Activated T-helper 2 cell treated with anti-CD3 and anti-CD28 coated beads, Interferon-gamma antibody, Interleukin-2, Interleukin-4, amounts not matched to agents 10 μg/mL and 5 μg/mL and 100 μg/mL, durations not matched to agents 14 hours and 24 hours and 36 hours (primary cell): ENCODE data around the gene CALB2. TPM values are rescaled to one million over a fixed set of nuclear protein-coding genes. Genes with fewer than 3 reads are reported as not detected.
A peak's percentile ranks its signal among the peaks of the same experiment; 100 is the strongest.

Experiments
- DNase-seq: peaks from one replicate; pipeline ENCODE4 v3.0.0; 2021; ENCODE audit warnings: low spot score
- H3K27ac Mint-ChIP-seq: one replicate; pipeline ENCODE4 v1.8.0; 2021; ENCODE audit warnings: mixed read lengths
- H3K27me3 Mint-ChIP-seq: one replicate; pipeline ENCODE4 v1.8.0; 2021; ENCODE audit warnings: low read depth, mixed read lengths
- H3K36me3 Mint-ChIP-seq: one replicate; pipeline ENCODE4 v1.8.0; 2021; ENCODE audit warnings: low read depth, mixed read lengths
- H3K4me1 Mint-ChIP-seq: one replicate; pipeline ENCODE4 v1.8.0; 2021; ENCODE audit warnings: low read depth, mixed read lengths
- H3K4me3 Mint-ChIP-seq: one replicate; pipeline ENCODE4 v1.8.0; 2021; ENCODE audit warnings: low read depth, mild to moderate bottlenecking, moderate library complexity, mixed read lengths
- H3K9me3 Mint-ChIP-seq: one replicate; pipeline ENCODE4 v1.8.0; 2021; ENCODE audit warnings: mixed read lengths
- intact Hi-C: fragments of 100-400 bp; cut with micrococcal nuclease; formaldehyde crosslinking; loops from one replicate; pipeline ENCODE4 v1.15.1; 2023
- total RNA-seq: library from RNA; stranded (reverse); gene quantifications from 2 replicates; pipeline ENCODE4 v1.2.3, GENCODE V29; 2022

CALB2 gene
- total RNA-seq, 1 donor from 2014 or later = not detected

GRCh38 chr16:71407731-71408130 is 49.2 kb downstream of the CALB2 start:
- Mint-ChIP-seq H3K27me3 (peaks cover 35% of the 10 kb centered on the region), H3K4me1 (peaks cover 21% of the 10 kb centered on the region), H3K36me3 (no peaks in the 10 kb centered on the region), H3K27ac (no peak overlapping the region), H3K9me3 (no peaks in the 10 kb centered on the region), H3K4me3 (no peak overlapping the region)
- intact Hi-C loops = no loop called here
- DNase-seq = no peak

DNA sequence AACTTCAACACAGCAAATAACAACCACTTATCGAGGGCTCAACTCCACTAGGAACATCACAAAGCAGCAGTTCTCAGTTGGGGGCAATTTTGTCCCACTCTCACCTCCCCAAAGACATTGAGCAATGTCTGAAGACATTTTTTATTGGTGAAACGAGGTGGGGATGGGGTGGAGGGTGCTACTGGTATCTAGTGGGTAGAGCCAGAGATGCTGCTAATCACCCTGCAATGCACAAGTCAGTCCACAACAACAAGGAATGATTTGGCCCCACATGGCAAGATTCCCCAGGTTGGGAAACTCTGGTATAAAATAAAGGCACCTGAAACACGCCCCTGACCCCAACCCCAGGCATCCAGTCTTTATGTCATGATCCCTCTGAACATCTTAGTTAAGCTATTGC is 50.0 kb downstream of the CALB2 start:
- H3K36me3 Mint-ChIP-seq = no peaks in the 10 kb centered on the region

GRCh38 chr16:71409011-71409775 is 50.7 kb downstream of the CALB2 start:
- H3K4me3 Mint-ChIP-seq = no peak overlapping the region
- no peaks in the 10 kb centered on the region for H3K9me3 Mint-ChIP-seq
- H3K27ac Mint-ChIP-seq = no peak overlapping the region
- H3K27me3 Mint-ChIP-seq = peaks cover 35% of the 10 kb centered on the region
- intact Hi-C loops = no loop called here
- H3K4me1 Mint-ChIP-seq = peaks cover 23% of the 10 kb centered on the region
- DNase-seq = no peak
- H3K36me3 Mint-ChIP-seq = no peaks in the 10 kb centered on the region

More for the DNA sequence above, 50.0 kb downstream of the CALB2 start:
- Mint-ChIP-seq H3K4me3 (no peak overlapping the region), H3K27me3 (peaks cover 37% of the 10 kb centered on the region), H3K27ac (no peak overlapping the region), H3K4me1 (peaks cover 23% of the 10 kb centered on the region), H3K9me3 (no peaks in the 10 kb centered on the region)
- DNase-seq = no peak
- intact Hi-C loops = no loop called here

DNA sequence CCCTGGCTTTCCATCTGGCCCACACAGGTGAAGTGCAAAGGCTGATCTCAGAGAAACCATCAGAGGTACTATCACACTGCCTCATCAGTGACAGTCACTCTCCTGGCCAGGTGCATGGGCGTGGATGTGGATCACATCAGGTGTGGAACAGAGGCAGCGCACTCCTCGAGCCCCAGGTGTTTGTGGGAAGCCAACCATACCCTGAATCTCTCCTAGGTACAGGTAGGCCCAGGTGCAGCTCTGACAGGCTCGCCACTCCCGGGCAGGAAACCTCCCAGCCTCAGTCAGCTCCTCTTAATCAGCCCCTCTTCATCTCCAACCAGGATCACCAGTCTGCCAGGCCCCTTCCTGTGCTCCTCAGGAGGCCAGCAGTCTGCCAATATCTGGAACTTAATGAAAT is 51.6 kb downstream of the CALB2 start:
- H3K4me3 Mint-ChIP-seq = no peak overlapping the region
- peaks cover 28% of the 10 kb centered on the region for H3K27me3 Mint-ChIP-seq
- H3K9me3 Mint-ChIP-seq = no peaks in the 10 kb centered on the region
- no peak overlapping the region for H3K27ac Mint-ChIP-seq
- peaks cover 23% of the 10 kb centered on the region for H3K4me1 Mint-ChIP-seq
- DNase-seq = no peak
- intact Hi-C loops = no loop called here
- no peaks in the 10 kb centered on the region for H3K36me3 Mint-ChIP-seq

- peak; percentile 46 for DNase-seq
- intact Hi-C loops = loop anchor here (1.0 to 2.0 kb wide), 2 partner anchors 87 to 198 kb away; no protein-coding TSS in a partner anchor
- H3K36me3 Mint-ChIP-seq = no peaks in the 10 kb centered on the region
- no peak overlapping the region for H3K4me3 Mint-ChIP-seq
- H3K27me3 Mint-ChIP-seq = peaks cover 19% of the 10 kb centered on the region
- no peak overlapping the region for H3K27ac Mint-ChIP-seq
- H3K4me1 Mint-ChIP-seq = peaks cover 8% of the 10 kb centered on the region
- H3K9me3 Mint-ChIP-seq = no peaks in the 10 kb centered on the region
Measured at GRCh38 chr16:71412270-71413160, 54.0 kb downstream of the CALB2 start.

DNA sequence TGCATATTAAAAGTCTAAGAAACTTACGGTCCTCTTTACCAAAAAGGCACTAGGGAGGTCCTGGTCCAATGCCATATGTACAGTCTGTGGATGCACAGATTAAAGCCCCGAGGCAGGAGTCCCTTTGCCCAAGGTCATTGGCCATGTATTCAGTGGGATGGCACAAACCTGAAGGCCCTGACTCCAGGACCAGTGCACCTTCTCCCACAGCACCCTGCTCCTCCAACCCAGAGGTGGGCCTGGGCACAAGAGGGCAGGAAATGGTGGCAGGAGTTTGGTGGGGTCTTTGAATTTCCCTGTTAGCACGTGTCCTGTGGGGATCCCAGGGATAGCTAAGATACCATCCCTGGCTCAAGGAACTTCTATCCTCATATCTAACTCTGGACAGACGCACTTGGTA is 54.8 kb downstream of the CALB2 start:
- Mint-ChIP-seq H3K4me3 (no peak overlapping the region), H3K4me1 (peaks cover 3% of the 10 kb centered on the region), H3K27me3 (peaks cover 19% of the 10 kb centered on the region), H3K9me3 (no peaks in the 10 kb centered on the region), H3K36me3 (no peaks in the 10 kb centered on the region), H3K27ac (no peak overlapping the region)
- intact Hi-C loops = loop anchor here (2.0 kb wide), 1 partner anchor 197 kb away; no protein-coding TSS in a partner anchor
- no peak for DNase-seq

GRCh38 chr16:71414038-71414437 is 55.5 kb downstream of the CALB2 start:
- peaks cover 16% of the 10 kb centered on the region for H3K27me3 Mint-ChIP-seq
- no peaks in the 10 kb centered on the region for H3K36me3 Mint-ChIP-seq
- H3K27ac Mint-ChIP-seq = no peak overlapping the region
- intact Hi-C loops = no loop called here
- H3K4me3 Mint-ChIP-seq = no peak overlapping the region
- H3K4me1 Mint-ChIP-seq = peaks cover 2% of the 10 kb centered on the region
- H3K9me3 Mint-ChIP-seq = no peaks in the 10 kb centered on the region
- no peak for DNase-seq

GRCh38 chr16:71421911-71422310 is 63.4 kb downstream of the CALB2 start:
- intact Hi-C loops = no loop called here
- peak; percentile 18 for DNase-seq
- H3K4me1 Mint-ChIP-seq = peaks cover 3% of the 10 kb centered on the region
- H3K4me3 Mint-ChIP-seq = no peak overlapping the region
- no peaks in the 10 kb centered on the region for H3K9me3 Mint-ChIP-seq
- H3K27ac Mint-ChIP-seq = no peak overlapping the region
- H3K27me3 Mint-ChIP-seq = peaks cover 26% of the 10 kb centered on the region
- H3K36me3 Mint-ChIP-seq = no peaks in the 10 kb centered on the region

DNA sequence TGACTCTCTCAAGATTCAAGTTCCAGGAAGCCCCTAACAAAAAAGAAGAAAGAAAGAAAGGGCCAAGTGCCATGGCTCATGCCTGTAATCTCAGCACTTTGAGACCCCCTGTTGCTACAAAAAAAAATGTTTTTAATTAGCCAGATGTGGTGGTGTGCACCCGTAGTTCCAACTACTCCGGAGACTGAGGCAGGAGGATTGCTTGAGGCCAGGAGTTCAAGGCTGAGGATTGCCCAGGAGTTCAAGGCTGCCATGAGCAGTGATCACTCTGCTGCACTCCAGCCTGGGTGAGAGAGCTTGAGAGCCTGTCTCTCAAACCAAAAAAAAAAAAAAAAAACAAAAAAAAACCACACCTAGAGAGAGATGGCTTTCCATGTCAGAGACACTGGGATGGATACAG is 64.5 kb downstream of the CALB2 start:
- Mint-ChIP-seq H3K36me3 (no peaks in the 10 kb centered on the region), H3K27me3 (peaks cover 31% of the 10 kb centered on the region), H3K4me1 (peaks cover 3% of the 10 kb centered on the region), H3K4me3 (no peak overlapping the region), H3K9me3 (no peaks in the 10 kb centered on the region), H3K27ac (no peak overlapping the region)
- DNase-seq = no peak
- intact Hi-C loops = no loop called here

DNA sequence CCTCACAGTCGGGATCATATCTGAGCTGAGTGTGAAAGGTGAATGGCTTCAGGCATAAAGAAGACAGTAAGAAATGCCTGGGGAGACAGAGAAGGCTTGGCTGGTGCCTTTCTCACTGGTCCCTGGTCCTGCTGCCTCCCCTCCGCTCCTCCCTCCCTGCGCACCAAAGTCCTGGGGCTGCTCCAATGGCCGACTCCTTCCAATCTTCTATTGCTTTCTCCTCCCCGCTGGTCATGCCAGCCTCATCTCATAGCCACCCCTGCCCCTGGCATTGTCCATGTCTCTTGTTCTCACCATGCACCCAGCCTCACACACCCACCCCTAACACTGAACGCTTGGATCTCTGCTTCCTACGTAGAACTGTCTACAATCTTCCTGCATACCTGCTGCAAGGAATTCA is 65.3 kb downstream of the CALB2 start:
- Mint-ChIP-seq H3K36me3 (no peaks in the 10 kb centered on the region), H3K27me3 (peaks cover 32% of the 10 kb centered on the region), H3K9me3 (no peaks in the 10 kb centered on the region), H3K4me3 (no peak overlapping the region), H3K4me1 (peaks cover 3% of the 10 kb centered on the region), H3K27ac (no peak overlapping the region)
- DNase-seq = no peak
- intact Hi-C loops = no loop called here

GRCh38 chr16:71424626-71425025 is 66.1 kb downstream of the CALB2 start:
- Mint-ChIP-seq H3K4me3 (no peak overlapping the region), H3K27me3 (peaks cover 34% of the 10 kb centered on the region), H3K4me1 (peaks cover 3% of the 10 kb centered on the region), H3K9me3 (no peaks in the 10 kb centered on the region), H3K36me3 (no peaks in the 10 kb centered on the region), H3K27ac (no peak overlapping the region)
- intact Hi-C loops = no loop called here
- no peak for DNase-seq

GRCh38 chr16:71425746-71426068 is 67.2 kb downstream of the CALB2 start:
- H3K4me1 Mint-ChIP-seq = peaks cover 3% of the 10 kb centered on the region
- no peaks in the 10 kb centered on the region for H3K36me3 Mint-ChIP-seq
- no peak overlapping the region for H3K27ac Mint-ChIP-seq
- no peak overlapping the region for H3K4me3 Mint-ChIP-seq
- H3K9me3 Mint-ChIP-seq = no peaks in the 10 kb centered on the region
- DNase-seq = no peak
- peaks cover 34% of the 10 kb centered on the region for H3K27me3 Mint-ChIP-seq
- intact Hi-C loops = no loop called here
